SU-DHL-6 (cell line): ENCODE measurements around the gene MINK1.

Experiments used
- CTCF ChIP-seq: fragments of 200-600 bp; sonication (generic); IDR thresholded peaks from one replicate; pipeline ENCODE4 v1.5.1; 2017; ENCODE audit warnings: antibody characterized with exemption, mild to moderate bottlenecking, low read length, moderate library complexity; ENCODE audit not compliant: insufficient read depth, poor library complexity, severe bottlenecking
- EZH2phosphoT487 ChIP-seq: fragments of 200-600 bp; sonication (generic), shearing (Covaris generic); conservative IDR thresholded peaks from 2 replicates; pipeline ENCODE4 v1.6.1; 2018; ENCODE audit warnings: mild to moderate bottlenecking, antibody characterized with exemption, low read length, moderate library complexity, mixed read lengths

GRCh38 chr17:4812690-4813089, 20.4 kb upstream of the MINK1 start:
- TF ChIP-seq CTCF (no peak), EZH2phosphoT487 (no peak)
